ENCODE measurements around the gene PCDHGA5.
"Not testable (repeated sequence)": the region's sequence is repeated elsewhere in the genome, so short reads cannot be mapped to it uniquely, and the experiment has no call there.

The PCDHGA5 gene

GRCh38 chr5:141363952-141364660 lies at the start of gene PCDHGA5:
Gene PCDHGA5 (plus strand): TSS chr5:141364162. CDS start chr5:141364331, 169 bp downstream.
- H3K9ac ChIP-seq (ENCODE audit: low read length in 2 of 2), result no peak within 1 kb of the TSS
- H3K9me3 ChIP-seq (ENCODE audit: control insufficient read depth in 2 of 2, low read length in 2 of 2), result peaks cover 36 to 64% of the 10 kb centered on the region in 2 donors
- no peaks in the 10 kb centered on the region for H3K4me1 ChIP-seq (ENCODE audit: control insufficient read depth, insufficient read depth, low read length)
- H3K36me3 ChIP-seq (ENCODE audit: control insufficient read depth in 2 of 2, insufficient read depth in 2 of 2, low read length in 2 of 2), result no peaks in the 10 kb centered on the region
- no peaks in the 10 kb centered on the region for H3K27me3 ChIP-seq (ENCODE audit: control insufficient read depth in 1 of 2, insufficient read depth in 2 of 2, low read length in 2 of 2)
- H3K27ac ChIP-seq (ENCODE audit: low read length), result no peak within 1 kb of the TSS
- H3K4me3 ChIP-seq (ENCODE audit: low read length in 2 of 2), result peak within 1 kb of the TSS; percentile 52 to 56

GRCh38 chr5:141316963-141317362 lies 47.0 kb upstream of the PCDHGA5 start:
- peaks cover 33 to 57% of the 10 kb centered on the region in 2 donors for H3K9me3 ChIP-seq (ENCODE audit: control insufficient read depth in 2 of 2, low read length in 2 of 2)

DNA sequence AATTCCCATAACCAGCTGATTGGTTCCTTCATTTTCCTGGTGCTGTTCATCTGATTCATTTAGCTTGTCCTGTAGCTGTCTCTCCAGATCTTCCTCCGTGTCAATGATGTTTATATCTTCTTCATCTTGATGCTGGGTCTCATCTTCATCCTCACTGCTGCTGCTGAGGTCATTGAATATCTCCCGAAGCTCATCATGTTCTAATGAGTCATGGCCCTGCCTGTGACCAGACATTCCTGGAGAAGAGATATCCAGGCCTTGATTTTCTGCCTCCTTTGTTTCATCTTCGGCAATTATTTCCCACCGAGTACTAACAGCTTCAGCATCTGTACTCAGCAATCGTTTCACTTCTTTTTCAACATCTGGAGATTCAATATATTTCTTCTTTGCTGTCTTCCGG lies 44.8 kb upstream of the PCDHGA5 start:
- Histone ChIP-seq H3K27me3 (ENCODE audit: control insufficient read depth in 1 of 2, insufficient read depth in 2 of 2, low read length in 2 of 2) (no peaks in the 10 kb centered on the region), H3K4me1 (ENCODE audit: control insufficient read depth, insufficient read depth, low read length) (no peaks in the 10 kb centered on the region), H3K36me3 (ENCODE audit: control insufficient read depth in 2 of 2, insufficient read depth in 2 of 2, low read length in 2 of 2) (peaks cover 6 to 21% of the 10 kb centered on the region in 2 donors), H3K9me3 (ENCODE audit: control insufficient read depth in 2 of 2, low read length in 2 of 2) (peaks cover 28 to 46% of the 10 kb centered on the region in 2 donors), H3K4me3 (ENCODE audit: low read length in 2 of 2) (peak overlapping the region; percentile 84 to 90), H3K9ac (ENCODE audit: low read length in 2 of 2) (no peak overlapping the region), H3K27ac (ENCODE audit: low read length) (no peak overlapping the region)

More at GRCh38 chr5:141316963-141317362, 47.0 kb upstream of the PCDHGA5 start:
- not testable (repeated sequence) for H3K9ac ChIP-seq (ENCODE audit: low read length in 2 of 2); H3K4me3 ChIP-seq (ENCODE audit: low read length in 2 of 2); H3K27ac ChIP-seq (ENCODE audit: low read length); H3K4me1 ChIP-seq (ENCODE audit: control insufficient read depth, insufficient read depth, low read length); H3K27me3 ChIP-seq (ENCODE audit: control insufficient read depth in 1 of 2, insufficient read depth in 2 of 2, low read length in 2 of 2)
- peaks cover 6 to 21% of the 10 kb centered on the region in 2 donors for H3K36me3 ChIP-seq (ENCODE audit: control insufficient read depth in 2 of 2, insufficient read depth in 2 of 2, low read length in 2 of 2)

DNA sequence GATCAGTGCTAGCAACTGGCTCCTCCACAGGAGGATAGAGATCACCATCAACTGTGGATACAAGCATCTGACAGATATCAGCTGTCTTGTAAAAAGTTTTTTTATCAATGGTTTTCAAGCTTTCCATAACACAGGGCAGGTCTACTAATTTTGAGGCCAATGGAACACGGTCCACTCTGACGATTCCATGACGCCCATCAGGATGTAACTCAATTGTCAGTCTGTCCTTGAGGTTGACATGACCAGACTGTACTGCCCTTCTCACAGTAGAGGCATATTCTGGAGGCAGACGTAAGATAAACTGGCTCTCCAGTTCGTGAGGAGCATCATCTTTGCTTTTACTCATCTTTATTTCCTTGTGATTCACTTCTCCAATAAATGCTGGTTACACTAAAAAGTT lies 44.3 kb upstream of the PCDHGA5 start:
- Histone ChIP-seq H3K9ac (ENCODE audit: low read length in 2 of 2) (no peak overlapping the region), H3K4me3 (ENCODE audit: low read length in 2 of 2) (peak overlapping the region; percentile 84 to 90), H3K27me3 (ENCODE audit: control insufficient read depth in 1 of 2, insufficient read depth in 2 of 2, low read length in 2 of 2) (no peaks in the 10 kb centered on the region), H3K4me1 (ENCODE audit: control insufficient read depth, insufficient read depth, low read length) (no peaks in the 10 kb centered on the region), H3K9me3 (ENCODE audit: control insufficient read depth in 2 of 2, low read length in 2 of 2) (peaks cover 28 to 46% of the 10 kb centered on the region in 2 donors), H3K36me3 (ENCODE audit: control insufficient read depth in 2 of 2, insufficient read depth in 2 of 2, low read length in 2 of 2) (peaks cover 6 to 21% of the 10 kb centered on the region in 2 donors), H3K27ac (ENCODE audit: low read length) (no peak overlapping the region)

DNA sequence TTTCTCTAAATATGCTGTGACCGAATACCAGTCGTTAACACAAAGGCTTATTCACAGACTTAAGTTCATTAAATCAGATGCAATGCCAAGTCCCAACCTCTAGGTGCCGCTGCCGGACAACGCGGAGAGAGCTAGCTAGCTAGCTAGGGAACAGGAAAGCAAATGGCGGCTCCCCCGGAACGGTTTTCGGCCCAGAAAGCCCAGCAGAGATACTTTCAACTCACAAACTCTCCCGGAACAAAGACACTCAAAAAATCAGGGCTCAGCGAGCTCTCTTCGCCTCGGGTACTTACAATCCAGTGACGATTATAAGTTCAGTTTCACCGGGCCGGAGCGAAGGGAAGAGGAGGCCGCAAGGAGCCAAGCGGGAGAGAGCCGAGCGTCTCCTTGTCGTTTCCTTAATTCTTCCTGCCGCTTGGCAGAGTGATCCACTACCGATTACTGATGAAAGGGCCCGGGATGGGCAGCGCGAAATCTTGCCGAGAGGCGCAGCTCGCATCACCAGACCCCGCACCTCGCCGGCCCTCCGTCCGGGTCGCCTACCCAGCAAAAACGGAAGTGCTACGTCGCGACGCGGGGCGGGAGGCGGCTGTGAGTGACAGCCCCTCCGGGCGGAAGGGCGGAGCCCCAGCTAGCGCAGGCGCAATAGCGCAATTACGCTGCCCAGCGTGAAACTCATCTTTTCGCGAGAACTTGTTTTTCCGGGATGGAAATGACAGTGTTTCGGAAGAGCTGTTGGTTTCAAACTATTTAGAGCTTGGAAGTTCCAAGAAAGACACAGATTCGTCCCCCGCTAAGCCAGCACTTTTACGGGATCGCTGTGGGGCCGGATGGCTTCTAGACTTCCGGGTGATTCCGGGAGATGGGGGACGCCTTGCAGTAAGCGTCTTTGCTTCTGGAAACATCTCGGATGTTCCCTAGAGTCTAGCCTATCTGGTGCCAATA lies 43.5 kb upstream of the PCDHGA5 start, which contains the start of gene TAF7:
Gene TAF7, minus strand, starts transcription at position 560 of the 945 bp plus-strand sequence. CDS start 740 bp downstream, outside the sequence.
- H3K27ac ChIP-seq (ENCODE audit: low read length), result peak within 1 kb of the TSS; percentile 90
- no peaks in the 10 kb centered on the region for H3K4me1 ChIP-seq (ENCODE audit: control insufficient read depth, insufficient read depth, low read length)
- H3K9me3 ChIP-seq (ENCODE audit: control insufficient read depth in 2 of 2, low read length in 2 of 2), result peaks cover 26 to 40% of the 10 kb centered on the region in 2 donors
- peaks cover 6 to 21% of the 10 kb centered on the region in 2 donors for H3K36me3 ChIP-seq (ENCODE audit: control insufficient read depth in 2 of 2, insufficient read depth in 2 of 2, low read length in 2 of 2)
- peak within 1 kb of the TSS; percentile 89 to 92 for H3K9ac ChIP-seq (ENCODE audit: low read length in 2 of 2)
- H3K27me3 ChIP-seq (ENCODE audit: control insufficient read depth in 1 of 2, insufficient read depth in 2 of 2, low read length in 2 of 2), result no peaks in the 10 kb centered on the region
- H3K4me3 ChIP-seq (ENCODE audit: low read length in 2 of 2), result peak within 1 kb of the TSS; percentile 84 to 90

DNA sequence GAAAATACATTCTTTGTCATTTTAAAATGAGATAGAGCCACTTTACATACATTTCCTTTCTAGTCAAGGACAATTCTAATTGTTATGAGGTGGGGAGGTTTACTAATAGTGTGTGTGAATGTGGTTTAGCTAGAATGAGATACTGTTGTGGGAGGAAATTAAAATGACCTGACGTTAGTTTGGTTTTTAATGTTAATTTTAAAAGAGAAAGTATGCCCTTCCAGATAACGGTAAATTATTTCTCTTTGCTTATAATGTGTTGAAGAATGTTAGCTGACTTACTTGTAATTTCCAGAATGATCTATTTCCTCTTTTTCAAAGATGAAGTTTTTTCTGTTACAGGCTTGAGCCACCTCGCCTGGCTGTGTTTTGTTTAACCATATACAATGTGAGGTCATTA lies 41.7 kb upstream of the PCDHGA5 start:
- H3K36me3 ChIP-seq (ENCODE audit: control insufficient read depth in 2 of 2, insufficient read depth in 2 of 2, low read length in 2 of 2), result peaks cover 6 to 17% of the 10 kb centered on the region in 2 donors
- H3K9ac ChIP-seq (ENCODE audit: low read length in 2 of 2), result no peak overlapping the region
- peaks cover 22 to 31% of the 10 kb centered on the region in 2 donors for H3K9me3 ChIP-seq (ENCODE audit: control insufficient read depth in 2 of 2, low read length in 2 of 2)
- H3K4me1 ChIP-seq (ENCODE audit: control insufficient read depth, insufficient read depth, low read length), result no peaks in the 10 kb centered on the region
- H3K27ac ChIP-seq (ENCODE audit: low read length), result no peak overlapping the region
- no peak overlapping the region for H3K4me3 ChIP-seq (ENCODE audit: low read length in 2 of 2)
- no peaks in the 10 kb centered on the region for H3K27me3 ChIP-seq (ENCODE audit: control insufficient read depth in 1 of 2, insufficient read depth in 2 of 2, low read length in 2 of 2)

DNA sequence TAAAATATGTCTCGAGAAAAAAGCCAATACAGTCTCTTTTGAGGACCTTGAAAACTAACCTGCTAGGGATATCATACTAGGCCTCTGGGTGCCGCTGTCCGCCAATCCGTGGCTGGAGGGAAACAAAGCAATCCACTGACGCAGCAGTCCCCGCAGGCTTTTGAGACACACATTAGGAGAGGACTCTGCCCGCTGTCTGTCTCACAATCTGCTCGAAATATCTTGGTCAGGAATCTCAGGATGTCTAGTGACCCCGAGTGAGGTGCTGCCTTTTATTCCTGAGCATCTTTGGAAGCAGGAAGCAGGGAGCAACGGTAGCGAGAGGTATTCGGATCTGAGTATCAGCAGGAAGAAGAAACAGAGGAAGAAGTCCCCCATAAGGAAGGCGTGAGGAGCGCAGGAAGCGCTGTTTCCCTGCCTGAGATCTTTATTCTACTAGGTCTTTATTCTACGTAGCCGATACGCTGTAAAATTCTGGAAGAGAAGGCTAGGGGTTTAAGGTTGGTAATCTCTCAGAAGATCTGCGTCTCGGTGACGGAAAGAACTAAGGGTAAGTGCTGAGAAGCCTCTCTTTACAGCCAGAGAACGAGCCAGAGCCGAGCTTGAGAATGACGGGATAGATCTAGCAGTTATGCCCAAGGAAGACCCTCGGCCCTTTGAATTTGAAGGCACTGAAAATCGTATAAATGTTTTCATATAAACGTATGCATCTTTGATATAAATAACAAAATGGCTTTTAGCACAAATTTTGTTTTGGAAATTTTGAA lies 37.7 kb upstream of the PCDHGA5 start:
- Histone ChIP-seq H3K27ac (ENCODE audit: low read length) (peak overlapping the region; percentile 32), H3K4me1 (ENCODE audit: control insufficient read depth, insufficient read depth, low read length) (no peaks in the 10 kb centered on the region), H3K36me3 (ENCODE audit: control insufficient read depth in 2 of 2, insufficient read depth in 2 of 2, low read length in 2 of 2) (peaks cover 2 to 4% of the 10 kb centered on the region in 2 donors), H3K9ac (ENCODE audit: low read length in 2 of 2) (peak overlapping the region; percentile 67 to 76), H3K27me3 (ENCODE audit: control insufficient read depth in 1 of 2, insufficient read depth in 2 of 2, low read length in 2 of 2) (peaks cover 0 to 4% of the 10 kb centered on the region in 2 donors), H3K9me3 (ENCODE audit: control insufficient read depth in 2 of 2, low read length in 2 of 2) (peaks cover 22 to 34% of the 10 kb centered on the region in 2 donors), H3K4me3 (ENCODE audit: low read length in 2 of 2) (peak overlapping the region; percentile 77 to 80)

GRCh38 chr5:141328231-141328630 lies 35.7 kb upstream of the PCDHGA5 start:
- Histone ChIP-seq H3K27ac (ENCODE audit: low read length) (no peak overlapping the region), H3K4me1 (ENCODE audit: control insufficient read depth, insufficient read depth, low read length) (no peaks in the 10 kb centered on the region), H3K27me3 (ENCODE audit: control insufficient read depth in 1 of 2, insufficient read depth in 2 of 2, low read length in 2 of 2) (peaks cover 2 to 4% of the 10 kb centered on the region in 2 donors), H3K4me3 (ENCODE audit: low read length in 2 of 2) (peak overlapping the region; percentile 29 to 34), H3K9ac (ENCODE audit: low read length in 2 of 2) (no peak overlapping the region), H3K36me3 (ENCODE audit: control insufficient read depth in 2 of 2, insufficient read depth in 2 of 2, low read length in 2 of 2) (peaks cover 2 to 4% of the 10 kb centered on the region in 2 donors), H3K9me3 (ENCODE audit: control insufficient read depth in 2 of 2, low read length in 2 of 2) (peaks cover 33 to 50% of the 10 kb centered on the region in 2 donors)

GRCh38 chr5:141330299-141331080 lies 33.5 kb upstream of the PCDHGA5 start, which contains the start of gene PCDHGA1:
Gene PCDHGA1 (plus strand): TSS chr5:141330514.
- Histone ChIP-seq H3K9me3 (ENCODE audit: control insufficient read depth in 2 of 2, low read length in 2 of 2) (peaks cover 40 to 54% of the 10 kb centered on the region in 2 donors), H3K36me3 (ENCODE audit: control insufficient read depth in 2 of 2, insufficient read depth in 2 of 2, low read length in 2 of 2) (peaks cover 2 to 4% of the 10 kb centered on the region in 2 donors), H3K4me1 (ENCODE audit: control insufficient read depth, insufficient read depth, low read length) (no peaks in the 10 kb centered on the region), H3K4me3 (ENCODE audit: low read length in 2 of 2) (peak within 1 kb of the TSS; percentile 7 to 8), H3K27ac (ENCODE audit: low read length) (no peak within 1 kb of the TSS), H3K27me3 (ENCODE audit: control insufficient read depth in 1 of 2, insufficient read depth in 2 of 2, low read length in 2 of 2) (peaks cover 2 to 4% of the 10 kb centered on the region in 2 donors), H3K9ac (ENCODE audit: low read length in 2 of 2) (no peak within 1 kb of the TSS)

Measured in stomach smooth muscle (tissue), 2 donors.